Fibroblast of skin of abdomen (primary cell): ENCODE data around the gene GUCY1A1. TPM values are rescaled to one million over a fixed set of nuclear protein-coding genes. Genes with fewer than 3 reads are reported as not detected.
"Not testable (repeated sequence)": the region's sequence is repeated elsewhere in the genome, so short reads cannot be mapped to it uniquely, and the experiment has no call there.

Experiments used
- DNase-seq: peaks from one replicate; pipeline ENCODE4 v3.0.0-alpha.2; 2013
- polyA plus RNA-seq, 2 experiments: library from polyadenylated mRNA; unstranded; fragments of 120-200 nt; gene quantifications; one replicate each; pipeline ENCODE4 v1.2.1, GENCODE V29; 2013; ENCODE audit not compliant: insufficient read length in 2 of 2

Gene GUCY1A1
- polyA plus RNA-seq (2013, experiment 1 of 2; ENCODE audit: insufficient read length), result 2.4 TPM
- polyA plus RNA-seq (2013, experiment 2 of 2; ENCODE audit: insufficient read length), result 2.4 TPM

GRCh38 chr4:155666344-155667221 lies at the start of gene GUCY1A1:
Gene GUCY1A1 (plus strand): TSS chr4:155666848. CDS start chr4:155696868, 30,020 bp downstream.
- DNase-seq, result no peak

- no peak for DNase-seq
Observed at GRCh38 chr4:155617296-155617695, 49.4 kb upstream of the GUCY1A1 start.

GRCh38 chr4:155618183-155618838 lies 48.3 kb upstream of the GUCY1A1 start:
- DNase-seq, result no peak

- DNase-seq, result no peak
Observed at GRCh38 chr4:155620637-155621036, 46.0 kb upstream of the GUCY1A1 start.

- no peak for DNase-seq
Observed at GRCh38 chr4:155624478-155624877, 42.2 kb upstream of the GUCY1A1 start.

GRCh38 chr4:155626561-155626960 lies 40.1 kb upstream of the GUCY1A1 start:
- no peak for DNase-seq

- DNase-seq, result peak; percentile 74
Observed at GRCh38 chr4:155629183-155629825, 37.3 kb upstream of the GUCY1A1 start.

GRCh38 chr4:155629956-155630355 lies 36.7 kb upstream of the GUCY1A1 start:
- DNase-seq, result peak; percentile 58

- DNase-seq, result peak; percentile 37
Observed at GRCh38 chr4:155632310-155632840, 34.3 kb upstream of the GUCY1A1 start.

- no peak for DNase-seq
Observed at GRCh38 chr4:155638195-155638965, 28.3 kb upstream of the GUCY1A1 start.

- DNase-seq, result no peak
Observed at GRCh38 chr4:155639704-155640523, 26.7 kb upstream of the GUCY1A1 start.

- DNase-seq, result peak; percentile 59
Observed at GRCh38 chr4:155640751-155641150, 25.9 kb upstream of the GUCY1A1 start.

GRCh38 chr4:155643087-155643486 lies 23.6 kb upstream of the GUCY1A1 start:
- no peak for DNase-seq

GRCh38 chr4:155646001-155646400 lies 20.6 kb upstream of the GUCY1A1 start:
- no peak for DNase-seq

- DNase-seq, result not testable (repeated sequence)
Observed at GRCh38 chr4:155650785-155651184, 15.9 kb upstream of the GUCY1A1 start.

- DNase-seq, result no peak
Observed at GRCh38 chr4:155653052-155653451, 13.6 kb upstream of the GUCY1A1 start.

GRCh38 chr4:155656025-155656424 lies 10.6 kb upstream of the GUCY1A1 start:
- DNase-seq, result no peak

- peak; percentile 59 for DNase-seq
Observed at GRCh38 chr4:155657169-155657568, 9.5 kb upstream of the GUCY1A1 start.

GRCh38 chr4:155657985-155658680 lies 8.5 kb upstream of the GUCY1A1 start:
- DNase-seq, result no peak

- no peak for DNase-seq
Observed at GRCh38 chr4:155658681-155659064, 8.0 kb upstream of the GUCY1A1 start.

GRCh38 chr4:155659176-155659575 lies 7.5 kb upstream of the GUCY1A1 start:
- no peak for DNase-seq
